ENCODE data around the gene ALX4. TPM values are rescaled to one million over a fixed set of nuclear protein-coding genes. Genes with fewer than 3 reads are reported as not detected.

ALX4 gene
- total and polyA plus RNA-seq, 7 donors: 0.04 to 0.23 (median 0.14) TPM; not detected in 1

DNA sequence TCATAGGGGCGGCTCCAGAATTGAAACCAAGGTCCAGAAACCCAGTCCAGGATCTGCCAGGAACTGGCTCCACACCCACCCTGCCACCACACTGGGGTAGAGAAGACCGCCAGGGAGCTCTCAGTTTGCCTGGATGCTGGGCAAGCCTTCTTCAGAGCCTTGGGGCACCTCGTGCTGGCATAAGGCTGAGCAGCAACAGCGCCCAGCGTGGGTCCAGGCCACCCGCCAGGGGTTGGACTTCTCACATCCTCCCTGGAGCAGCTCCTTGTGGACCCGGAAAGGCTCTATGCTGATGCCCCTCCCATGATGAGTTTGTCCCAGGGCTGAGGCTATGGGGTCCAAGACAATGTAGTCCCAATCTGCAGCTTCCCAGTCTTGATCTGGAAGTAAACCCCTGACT lies 29.7 kb downstream of the ALX4 start:
- no peaks in the 10 kb centered on the region for H3K27me3 ChIP-seq (ENCODE audit: insufficient read depth in 3 of 3, low read length in 2 of 3)
- TF ChIP-seq, protein P1, sequence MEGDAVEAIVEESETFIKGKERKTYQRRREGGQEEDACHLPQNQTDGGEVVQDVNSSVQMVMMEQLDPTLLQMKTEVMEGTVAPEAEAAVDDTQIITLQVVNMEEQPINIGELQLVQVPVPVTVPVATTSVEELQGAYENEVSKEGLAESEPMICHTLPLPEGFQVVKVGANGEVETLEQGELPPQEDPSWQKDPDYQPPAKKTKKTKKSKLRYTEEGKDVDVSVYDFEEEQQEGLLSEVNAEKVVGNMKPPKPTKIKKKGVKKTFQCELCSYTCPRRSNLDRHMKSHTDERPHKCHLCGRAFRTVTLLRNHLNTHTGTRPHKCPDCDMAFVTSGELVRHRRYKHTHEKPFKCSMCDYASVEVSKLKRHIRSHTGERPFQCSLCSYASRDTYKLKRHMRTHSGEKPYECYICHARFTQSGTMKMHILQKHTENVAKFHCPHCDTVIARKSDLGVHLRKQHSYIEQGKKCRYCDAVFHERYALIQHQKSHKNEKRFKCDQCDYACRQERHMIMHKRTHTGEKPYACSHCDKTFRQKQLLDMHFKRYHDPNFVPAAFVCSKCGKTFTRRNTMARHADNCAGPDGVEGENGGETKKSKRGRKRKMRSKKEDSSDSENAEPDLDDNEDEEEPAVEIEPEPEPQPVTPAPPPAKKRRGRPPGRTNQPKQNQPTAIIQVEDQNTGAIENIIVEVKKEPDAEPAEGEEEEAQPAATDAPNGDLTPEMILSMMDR (IDR thresholded peaks at IDR 0.05): no peak
- H3K9me3 ChIP-seq: no peaks in the 10 kb centered on the region
- 87 to 91% (median 91%) methylated on average over 7 of the region's 7 CpGs for WGBS, 3 donors
- DNase-seq (no peak), ATAC-seq (no peak)
- intact Hi-C loops (cut with DNase I): loop anchor here in 1 of 2 donors (10.0 kb wide), 1 partner anchor 145 kb away; no protein-coding TSS in a partner anchor
- H3K36me3 ChIP-seq (ENCODE audit: insufficient read depth in 1 of 2, low read depth in 1 of 2): no peaks in the 10 kb centered on the region
- no peak overlapping the region for H3K4me3 ChIP-seq
- H3K27ac ChIP-seq: no peak overlapping the region
- no peaks in the 10 kb centered on the region for H3K4me1 ChIP-seq

DNA sequence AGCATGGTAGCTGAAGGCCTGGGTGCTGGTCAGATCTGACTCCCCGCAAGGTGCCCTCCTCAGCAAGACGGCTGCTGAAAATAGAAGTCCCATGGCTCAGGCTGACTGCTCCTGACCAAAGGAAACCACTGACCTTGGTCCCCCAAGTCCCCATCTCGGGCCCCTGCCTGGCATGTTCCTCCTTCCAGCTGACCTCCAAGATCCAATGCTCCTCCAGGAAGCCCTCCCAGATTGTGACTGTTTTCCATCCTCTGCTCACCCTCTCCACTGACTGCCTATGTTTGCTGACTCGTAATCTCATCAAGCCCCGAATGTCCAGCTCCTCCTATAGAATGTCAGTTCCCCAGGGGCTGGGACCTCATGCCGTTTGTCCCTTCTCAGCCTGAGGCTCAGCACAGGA lies 30.5 kb downstream of the ALX4 start:
- H3K9me3 ChIP-seq: no peaks in the 10 kb centered on the region
- no peak for DNase-seq
- no peak for ATAC-seq
- WGBS, 3 donors: 85 to 90% (median 87%) methylated on average over 6 of the region's 6 CpGs
- no peaks in the 10 kb centered on the region for H3K27me3 ChIP-seq (ENCODE audit: insufficient read depth in 3 of 3, low read length in 2 of 3)
- H3K27ac ChIP-seq: no peak overlapping the region
- H3K36me3 ChIP-seq (ENCODE audit: insufficient read depth in 1 of 2, low read depth in 1 of 2): no peaks in the 10 kb centered on the region
- intact Hi-C loops (cut with DNase I): no loop called here
- TF ChIP-seq, protein P1 (IDR thresholded peaks at IDR 0.05): no peak
- H3K4me1 ChIP-seq: no peaks in the 10 kb centered on the region
- no peak overlapping the region for H3K4me3 ChIP-seq

DNA sequence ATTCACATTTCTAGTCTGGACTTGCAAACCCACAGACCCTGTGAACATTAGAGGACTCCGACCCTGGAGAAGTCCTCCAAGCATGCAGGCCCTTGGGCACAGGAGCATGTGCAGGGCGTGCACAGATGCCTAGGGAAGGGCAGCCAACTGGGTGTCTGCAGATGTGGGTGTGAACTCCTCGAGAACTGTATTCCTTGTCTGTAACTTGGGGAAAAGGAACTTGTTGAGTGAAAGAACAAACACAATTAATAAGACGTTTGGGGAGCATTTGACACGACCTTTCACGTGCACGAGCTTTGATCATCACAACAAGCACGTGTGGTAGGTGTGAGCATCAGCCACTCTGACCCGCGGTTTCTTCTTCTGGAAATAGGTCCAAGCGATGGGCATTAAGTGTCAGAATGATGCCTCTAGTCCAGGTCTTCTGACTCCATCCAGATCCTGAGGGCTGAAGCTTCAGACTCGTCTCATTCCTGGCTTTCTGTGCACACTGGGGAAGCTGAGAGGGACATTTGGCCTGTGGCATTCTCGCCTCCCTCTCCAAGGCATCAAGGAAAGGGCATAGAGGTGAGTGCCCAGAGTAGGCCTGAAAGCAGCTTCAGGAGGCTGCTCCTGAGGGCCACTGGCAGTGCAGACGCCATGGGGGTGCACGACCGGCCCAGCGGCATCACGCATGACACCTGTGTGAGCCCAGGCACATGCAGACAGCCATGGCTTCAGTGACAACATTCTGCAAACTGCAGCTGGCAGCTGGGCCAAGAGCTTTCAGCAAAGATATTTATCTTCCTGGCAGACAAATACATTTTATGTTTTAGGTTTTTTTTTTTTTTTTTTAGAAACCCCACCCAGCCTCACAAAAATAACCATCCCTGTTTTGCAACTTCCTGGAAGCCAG lies 32.5 kb downstream of the ALX4 start:
- H3K27ac ChIP-seq: no peak overlapping the region
- H3K4me3 ChIP-seq: no peak overlapping the region
- DNase-seq: no peak
- no peaks in the 10 kb centered on the region for H3K9me3 ChIP-seq
- intact Hi-C loops (cut with DNase I): no loop called here
- TF ChIP-seq, protein P1 (IDR thresholded peaks at IDR 0.05): no peak
- H3K36me3 ChIP-seq (ENCODE audit: insufficient read depth in 1 of 2, low read depth in 1 of 2): no peaks in the 10 kb centered on the region
- 83 to 90% (median 84%) methylated on average over 18 of the region's 18 CpGs for WGBS, 3 donors
- no peaks in the 10 kb centered on the region for H3K4me1 ChIP-seq
- no peaks in the 10 kb centered on the region for H3K27me3 ChIP-seq (ENCODE audit: insufficient read depth in 3 of 3, low read length in 2 of 3)
- ATAC-seq: no peak

DNA sequence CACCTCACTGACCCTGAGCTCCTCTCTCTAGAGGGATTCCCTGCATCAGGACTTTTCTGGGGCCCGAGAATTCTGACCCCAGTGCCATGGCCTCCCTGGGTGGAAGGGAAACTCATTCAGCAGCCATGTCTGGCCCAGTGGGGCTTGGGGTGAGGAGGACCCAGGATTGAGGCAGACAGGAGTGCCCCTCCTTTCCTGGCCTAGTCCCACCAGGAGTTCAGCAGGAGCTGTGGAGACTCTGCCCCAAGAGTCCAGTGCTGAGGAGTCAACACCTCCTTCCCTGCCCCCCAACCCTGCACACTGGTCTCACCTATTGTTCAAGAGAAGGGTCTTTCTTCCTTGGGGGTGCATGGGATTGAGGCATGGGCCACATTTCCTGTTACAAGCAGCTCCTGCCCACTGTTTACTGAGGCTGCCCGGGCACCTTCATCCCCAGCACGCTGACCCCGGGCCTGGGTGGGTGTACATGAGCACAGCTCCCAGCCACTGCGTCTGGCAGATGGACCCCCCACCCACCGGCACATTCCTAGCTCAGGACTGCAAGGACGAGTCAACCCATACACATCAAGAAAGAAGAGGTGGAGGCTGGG lies 33.9 kb downstream of the ALX4 start:
- WGBS, 3 donors: 85 to 95% (median 90%) methylated on average over 7 of the region's 7 CpGs

More for the DNA sequence above, 33.9 kb downstream of the ALX4 start:
- Histone ChIP-seq H3K27ac (no peak overlapping the region), H3K9me3 (no peaks in the 10 kb centered on the region), H3K27me3 (ENCODE audit: insufficient read depth in 3 of 3, low read length in 2 of 3) (no peaks in the 10 kb centered on the region), H3K36me3 (ENCODE audit: insufficient read depth in 1 of 2, low read depth in 1 of 2) (no peaks in the 10 kb centered on the region), H3K4me1 (no peaks in the 10 kb centered on the region), H3K4me3 (no peak overlapping the region)
- intact Hi-C loops (cut with DNase I): no loop called here
- TF ChIP-seq, protein P1 (IDR thresholded peaks at IDR 0.05): no peak
- no peak for ATAC-seq
- DNase-seq: no peak
